ENCODE results near the gene C3orf22.

The C3orf22 gene

DNA sequence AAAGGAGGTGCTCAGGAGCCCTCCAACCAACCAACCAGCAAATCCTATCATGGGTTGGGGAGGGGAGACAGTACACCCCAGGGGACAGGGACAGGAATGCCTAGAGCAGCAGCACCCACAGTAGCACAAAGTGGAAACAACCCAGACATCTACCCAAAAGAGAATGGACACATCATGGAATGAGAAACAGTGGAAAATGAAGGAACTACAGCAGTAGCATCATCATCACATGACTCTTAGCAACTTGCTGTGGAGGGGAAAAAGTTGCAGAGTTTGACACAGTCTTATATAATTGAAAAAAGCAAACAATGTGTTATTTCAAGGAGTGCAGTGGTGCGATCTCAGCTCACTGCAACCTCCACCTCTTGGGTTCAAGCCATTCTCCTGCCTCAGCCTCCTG, 11.0 kb downstream of the C3orf22 start:
- no peaks in the 10 kb centered on the region for H3K36me3 ChIP-seq (ENCODE audit: control insufficient read depth, insufficient read depth, low read length)
- H3K9ac ChIP-seq: no peak overlapping the region
- no peak overlapping the region for H3K4me2 ChIP-seq (ENCODE audit: low read length)
- TF ChIP-seq, protein P1, sequence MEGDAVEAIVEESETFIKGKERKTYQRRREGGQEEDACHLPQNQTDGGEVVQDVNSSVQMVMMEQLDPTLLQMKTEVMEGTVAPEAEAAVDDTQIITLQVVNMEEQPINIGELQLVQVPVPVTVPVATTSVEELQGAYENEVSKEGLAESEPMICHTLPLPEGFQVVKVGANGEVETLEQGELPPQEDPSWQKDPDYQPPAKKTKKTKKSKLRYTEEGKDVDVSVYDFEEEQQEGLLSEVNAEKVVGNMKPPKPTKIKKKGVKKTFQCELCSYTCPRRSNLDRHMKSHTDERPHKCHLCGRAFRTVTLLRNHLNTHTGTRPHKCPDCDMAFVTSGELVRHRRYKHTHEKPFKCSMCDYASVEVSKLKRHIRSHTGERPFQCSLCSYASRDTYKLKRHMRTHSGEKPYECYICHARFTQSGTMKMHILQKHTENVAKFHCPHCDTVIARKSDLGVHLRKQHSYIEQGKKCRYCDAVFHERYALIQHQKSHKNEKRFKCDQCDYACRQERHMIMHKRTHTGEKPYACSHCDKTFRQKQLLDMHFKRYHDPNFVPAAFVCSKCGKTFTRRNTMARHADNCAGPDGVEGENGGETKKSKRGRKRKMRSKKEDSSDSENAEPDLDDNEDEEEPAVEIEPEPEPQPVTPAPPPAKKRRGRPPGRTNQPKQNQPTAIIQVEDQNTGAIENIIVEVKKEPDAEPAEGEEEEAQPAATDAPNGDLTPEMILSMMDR (IDR thresholded peaks at IDR 0.05): no peak
- H3K9me3 ChIP-seq (ENCODE audit: control insufficient read depth, low read length): no peaks in the 10 kb centered on the region
- H2AFZ ChIP-seq: no peak overlapping the region
- no peak overlapping the region for H3K27ac ChIP-seq
- no peak overlapping the region for H3K4me3 ChIP-seq (ENCODE audit: low read depth, low read length)
- no peaks in the 10 kb centered on the region for H3K4me1 ChIP-seq
- no peaks in the 10 kb centered on the region for H3K27me3 ChIP-seq (ENCODE audit: control insufficient read depth, insufficient read depth, low read length)
- no peaks in the 10 kb centered on the region for H3K79me2 ChIP-seq

DNA sequence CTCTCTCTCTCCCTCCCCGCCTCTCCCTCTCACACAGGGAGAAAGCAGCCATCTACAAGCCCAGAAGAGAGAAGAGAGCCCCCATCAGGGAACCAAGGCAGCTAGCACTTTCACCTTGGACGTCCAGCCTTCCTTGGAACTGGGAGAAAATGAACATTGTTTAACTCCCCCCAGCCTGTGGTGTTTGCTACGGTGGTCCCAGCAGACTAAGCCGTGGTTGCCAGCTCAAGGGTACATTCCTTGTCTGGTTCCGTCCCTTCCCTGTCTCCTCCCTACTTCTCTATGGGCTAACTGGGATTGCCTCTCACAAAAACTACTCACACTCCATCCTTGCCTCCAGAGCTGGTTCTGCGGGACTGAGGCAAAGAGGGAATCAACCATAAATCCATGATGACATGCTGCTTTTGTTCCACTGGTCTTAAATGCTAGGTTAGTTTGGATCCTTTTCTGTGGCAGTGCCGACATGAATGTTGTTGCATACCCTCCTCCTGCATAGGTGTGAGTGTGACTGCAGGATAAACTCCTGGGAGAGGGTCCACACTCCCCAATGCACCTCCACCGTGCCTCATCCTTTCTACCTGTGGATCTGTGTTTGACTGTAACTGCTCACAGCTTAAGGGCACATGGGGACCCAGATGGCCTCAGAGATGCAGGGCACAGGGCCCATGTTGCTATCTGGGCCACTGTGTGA, 12.0 kb downstream of the C3orf22 start:
- TF ChIP-seq, protein P1 (IDR thresholded peaks at IDR 0.05): no peak
- Histone ChIP-seq H3K27me3 (ENCODE audit: control insufficient read depth, insufficient read depth, low read length) (no peaks in the 10 kb centered on the region), H3K4me2 (ENCODE audit: low read length) (no peak overlapping the region)

DNA sequence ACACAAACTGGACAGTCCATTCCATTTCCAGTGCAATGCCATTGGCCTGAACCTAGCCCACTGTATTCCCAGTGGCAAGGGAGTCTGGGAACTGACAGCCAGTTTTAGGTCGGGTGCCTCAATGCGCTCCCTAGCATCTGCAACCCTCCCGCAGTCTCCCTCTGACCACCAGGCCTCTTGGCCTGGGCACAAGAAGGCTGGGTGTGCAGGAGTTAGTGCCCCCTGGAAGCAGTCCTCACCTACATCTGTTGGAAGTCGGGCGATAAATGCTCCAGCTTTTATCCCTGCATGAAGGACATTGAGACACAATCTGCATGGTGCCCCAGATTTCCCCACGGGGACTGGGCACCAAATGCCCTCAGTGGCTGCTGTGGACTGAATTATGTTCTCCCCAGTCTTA, 12.7 kb downstream of the C3orf22 start:
- Histone ChIP-seq H3K4me2 (ENCODE audit: low read length) (no peak overlapping the region), H3K27me3 (ENCODE audit: control insufficient read depth, insufficient read depth, low read length) (no peaks in the 10 kb centered on the region), H3K79me2 (no peaks in the 10 kb centered on the region), H3K9me3 (ENCODE audit: control insufficient read depth, low read length) (no peaks in the 10 kb centered on the region), H3K4me3 (ENCODE audit: low read depth, low read length) (no peak overlapping the region), H3K9ac (no peak overlapping the region), H2AFZ (no peak overlapping the region), H3K4me1 (peaks cover 2% of the 10 kb centered on the region), H3K36me3 (ENCODE audit: control insufficient read depth, insufficient read depth, low read length) (no peaks in the 10 kb centered on the region), H3K27ac (no peak overlapping the region)
- TF ChIP-seq, protein P1 (IDR thresholded peaks at IDR 0.05): no peak

More for the DNA sequence above, 12.0 kb downstream of the C3orf22 start:
- Histone ChIP-seq H3K9me3 (ENCODE audit: control insufficient read depth, low read length) (no peaks in the 10 kb centered on the region), H3K36me3 (ENCODE audit: control insufficient read depth, insufficient read depth, low read length) (no peaks in the 10 kb centered on the region), H3K4me3 (ENCODE audit: low read depth, low read length) (no peak overlapping the region), H3K4me1 (no peaks in the 10 kb centered on the region), H3K9ac (no peak overlapping the region), H3K79me2 (no peaks in the 10 kb centered on the region), H3K27ac (no peak overlapping the region), H2AFZ (no peak overlapping the region)

DNA sequence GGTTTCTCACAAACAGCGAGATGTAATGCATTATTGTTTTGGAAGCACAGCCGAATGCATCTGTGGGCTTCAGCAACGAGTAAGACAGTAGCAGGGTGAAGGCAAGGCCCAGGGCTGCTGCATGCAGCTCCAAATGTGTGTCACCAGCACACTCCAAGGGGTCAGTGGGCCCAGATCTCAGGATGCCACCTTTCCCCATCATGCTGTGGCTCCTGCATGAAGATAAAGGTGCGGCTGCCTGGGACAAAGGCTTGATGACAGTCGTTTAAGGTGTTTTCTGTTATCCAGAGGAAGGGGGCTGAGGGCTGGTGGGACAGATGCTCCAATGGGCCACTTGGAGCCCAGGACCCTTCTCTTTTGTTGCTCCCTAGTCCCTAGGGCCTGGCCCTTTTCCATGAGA, 13.2 kb downstream of the C3orf22 start:
- H3K4me3 ChIP-seq (ENCODE audit: low read depth, low read length): no peak overlapping the region
- H3K36me3 ChIP-seq (ENCODE audit: control insufficient read depth, insufficient read depth, low read length): no peaks in the 10 kb centered on the region
- TF ChIP-seq, protein P1 (IDR thresholded peaks at IDR 0.05): no peak
- H3K4me2 ChIP-seq (ENCODE audit: low read length): no peak overlapping the region
- H3K27me3 ChIP-seq (ENCODE audit: control insufficient read depth, insufficient read depth, low read length): no peaks in the 10 kb centered on the region
- H2AFZ ChIP-seq: no peak overlapping the region
- no peaks in the 10 kb centered on the region for H3K9me3 ChIP-seq (ENCODE audit: control insufficient read depth, low read length)
- no peak overlapping the region for H3K9ac ChIP-seq
- no peaks in the 10 kb centered on the region for H3K79me2 ChIP-seq
- no peak overlapping the region for H3K27ac ChIP-seq
- peaks cover 7% of the 10 kb centered on the region for H3K4me1 ChIP-seq
